Measurements from ENCODE around the gene SLC35B3. TPM values are rescaled to one million over a fixed set of nuclear protein-coding genes. Genes with fewer than 3 reads are reported as not detected.

SLC35B3 gene
- total RNA-seq, 1 donor from 2014 or later: 19.2 TPM

GRCh38 chr6:8441452-8441851 lies 6.1 kb upstream of the SLC35B3 start:
- H3K4me1 ChIP-seq: no peaks in the 10 kb centered on the region
- TF ChIP-seq, protein P1, sequence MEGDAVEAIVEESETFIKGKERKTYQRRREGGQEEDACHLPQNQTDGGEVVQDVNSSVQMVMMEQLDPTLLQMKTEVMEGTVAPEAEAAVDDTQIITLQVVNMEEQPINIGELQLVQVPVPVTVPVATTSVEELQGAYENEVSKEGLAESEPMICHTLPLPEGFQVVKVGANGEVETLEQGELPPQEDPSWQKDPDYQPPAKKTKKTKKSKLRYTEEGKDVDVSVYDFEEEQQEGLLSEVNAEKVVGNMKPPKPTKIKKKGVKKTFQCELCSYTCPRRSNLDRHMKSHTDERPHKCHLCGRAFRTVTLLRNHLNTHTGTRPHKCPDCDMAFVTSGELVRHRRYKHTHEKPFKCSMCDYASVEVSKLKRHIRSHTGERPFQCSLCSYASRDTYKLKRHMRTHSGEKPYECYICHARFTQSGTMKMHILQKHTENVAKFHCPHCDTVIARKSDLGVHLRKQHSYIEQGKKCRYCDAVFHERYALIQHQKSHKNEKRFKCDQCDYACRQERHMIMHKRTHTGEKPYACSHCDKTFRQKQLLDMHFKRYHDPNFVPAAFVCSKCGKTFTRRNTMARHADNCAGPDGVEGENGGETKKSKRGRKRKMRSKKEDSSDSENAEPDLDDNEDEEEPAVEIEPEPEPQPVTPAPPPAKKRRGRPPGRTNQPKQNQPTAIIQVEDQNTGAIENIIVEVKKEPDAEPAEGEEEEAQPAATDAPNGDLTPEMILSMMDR (IDR thresholded peaks at IDR 0.05): no peak
- H3K4me3 ChIP-seq: no peak overlapping the region
- H3K27ac ChIP-seq: no peak overlapping the region
- DNase-seq: no peak
- no peaks in the 10 kb centered on the region for H3K9me3 ChIP-seq
- no peaks in the 10 kb centered on the region for H3K36me3 ChIP-seq
- no peaks in the 10 kb centered on the region for H3K27me3 ChIP-seq (ENCODE audit: low read depth)
- no peak for ATAC-seq
- intact Hi-C loops (cut with DNase I): no loop called here

- no peak for DNase-seq
- Histone ChIP-seq H3K27me3 (ENCODE audit: low read depth) (no peaks in the 10 kb centered on the region), H3K27ac (no peak overlapping the region), H3K9me3 (no peaks in the 10 kb centered on the region), H3K36me3 (no peaks in the 10 kb centered on the region), H3K4me1 (no peaks in the 10 kb centered on the region), H3K4me3 (no peak overlapping the region)
- intact Hi-C loops (cut with DNase I): no loop called here
- ATAC-seq: no peak
- TF ChIP-seq, protein P1 (IDR thresholded peaks at IDR 0.05): no peak
These were observed 4.4 kb upstream of the SLC35B3 start for GRCh38 chr6:8439601-8440268.

DNA sequence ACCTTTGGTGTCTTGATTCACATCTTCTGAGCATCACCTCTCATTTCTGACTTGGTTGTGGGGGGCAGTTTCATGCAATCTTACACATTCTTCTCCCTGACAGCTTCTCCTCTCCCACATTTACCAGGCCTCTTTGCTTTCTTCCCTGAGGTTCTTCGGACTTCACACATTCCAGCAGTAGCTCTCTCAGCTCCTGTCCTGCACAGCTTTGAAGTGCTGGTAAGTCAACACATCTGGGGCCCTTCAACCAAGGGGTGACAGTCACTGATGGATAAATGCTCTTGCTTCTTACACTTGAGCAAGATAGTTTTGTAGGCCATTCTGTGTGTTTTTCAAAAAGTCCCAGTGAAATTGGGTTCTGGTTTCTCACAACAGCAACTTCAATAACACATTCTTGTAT lies 2.5 kb upstream of the SLC35B3 start:
- H3K9me3 ChIP-seq: no peaks in the 10 kb centered on the region
- TF ChIP-seq, protein P1 (IDR thresholded peaks at IDR 0.05): no peak
- no peak overlapping the region for H3K4me3 ChIP-seq
- H3K4me1 ChIP-seq: peaks cover 16% of the 10 kb centered on the region
- H3K27ac ChIP-seq: no peak overlapping the region
- H3K27me3 ChIP-seq (ENCODE audit: low read depth): no peaks in the 10 kb centered on the region
- ATAC-seq (no peak), DNase-seq (no peak)
- H3K36me3 ChIP-seq: no peaks in the 10 kb centered on the region
- intact Hi-C loops (cut with DNase I): no loop called here

- no peaks in the 10 kb centered on the region for H3K9me3 ChIP-seq
- H3K4me1 ChIP-seq: peaks cover 23% of the 10 kb centered on the region
- DNase-seq (no peak), ATAC-seq (no peak)
- H3K4me3 ChIP-seq: no peak overlapping the region
- no peaks in the 10 kb centered on the region for H3K27me3 ChIP-seq (ENCODE audit: low read depth)
- intact Hi-C loops (cut with DNase I): no loop called here
- TF ChIP-seq, protein P1 (IDR thresholded peaks at IDR 0.05): no peak
- H3K27ac ChIP-seq: no peak overlapping the region
- no peaks in the 10 kb centered on the region for H3K36me3 ChIP-seq
These were observed 1.6 kb upstream of the SLC35B3 start for GRCh38 chr6:8436966-8437365.

DNA sequence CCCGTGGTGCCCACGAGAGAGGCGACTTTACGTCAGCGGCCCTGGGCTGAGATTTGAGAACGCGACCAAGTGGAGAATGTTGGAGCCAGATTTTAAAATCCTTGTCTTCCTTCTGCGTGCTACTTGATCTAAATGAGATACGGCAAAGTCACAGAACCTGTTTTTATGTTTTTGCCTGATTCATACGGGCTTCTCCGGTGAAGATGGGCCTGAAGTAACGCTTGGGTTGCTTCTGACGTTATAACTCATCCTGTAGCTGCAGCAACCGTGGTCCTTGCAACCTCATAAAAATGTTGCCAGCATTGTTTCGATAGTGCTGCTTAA lies 462 bp upstream of the SLC35B3 start:
- TF ChIP-seq, protein P1 (IDR thresholded peaks at IDR 0.05): no peak
- Histone ChIP-seq H3K36me3 (no peaks in the 10 kb centered on the region), H3K4me3 (peak overlapping the region; percentile 81), H3K4me1 (peaks cover 23% of the 10 kb centered on the region), H3K27ac (peak overlapping the region; percentile 89), H3K9me3 (no peaks in the 10 kb centered on the region), H3K27me3 (ENCODE audit: low read depth) (no peaks in the 10 kb centered on the region)
- DNase-seq (no peak), ATAC-seq (peak; percentile 4 to 74)
- intact Hi-C loops (cut with DNase I): no loop called here

All from lower lobe of right lung (tissue), 2 donors.